Muscle layer of duodenum (tissue), 2 donors: ENCODE measurements around the gene SPOCK1.

ENCODE experiments used
- H3K27ac ChIP-seq: one replicate; pipeline ENCODE4 v1.7.0; 2013; ENCODE audit warnings: mild to moderate bottlenecking, low read length
- H3K27me3 ChIP-seq: one replicate; pipeline ENCODE4 v1.7.0; 2013; ENCODE audit warnings: low read depth, mild to moderate bottlenecking, control low read depth, low read length
- H3K36me3 ChIP-seq, 2 donors: one replicate each; pipeline ENCODE4 v1.7.0; 2013; ENCODE audit warnings: low read length in 2 of 2, control low read depth in 1 of 2, mild to moderate bottlenecking in 1 of 2; ENCODE audit not compliant: insufficient read depth in 2 of 2, control insufficient read depth in 1 of 2
- H3K4me1 ChIP-seq, 2 donors: one replicate each; pipeline ENCODE4 v1.7.0; 2013; ENCODE audit warnings: low read length in 2 of 2, mild to moderate bottlenecking in 2 of 2, control low read depth in 1 of 2, moderate library complexity in 1 of 2; ENCODE audit not compliant: insufficient read depth in 2 of 2, control insufficient read depth in 1 of 2
- H3K4me3 ChIP-seq, 2 donors: one replicate each; pipeline ENCODE4 v1.7.0; 2013; ENCODE audit warnings: low read length in 2 of 2, low read depth in 1 of 2, mild to moderate bottlenecking in 1 of 2
- H3K9me3 ChIP-seq, 2 donors: one replicate each; pipeline ENCODE4 v1.7.0; 2013; ENCODE audit warnings: low read length in 2 of 2, control low read depth in 1 of 2, mild to moderate bottlenecking in 1 of 2; ENCODE audit not compliant: control insufficient read depth in 1 of 2
- donor health status: healthy.

SPOCK1 gene

GRCh38 chr5:137096149-137097103 lies 402.7 kb downstream of the SPOCK1 start:
- H3K4me3 ChIP-seq: no peak overlapping the region
- no peaks in the 10 kb centered on the region for H3K4me1 ChIP-seq
- no peaks in the 10 kb centered on the region for H3K27me3 ChIP-seq
- H3K36me3 ChIP-seq: no peaks in the 10 kb centered on the region
- no peak overlapping the region for H3K27ac ChIP-seq
- H3K9me3 ChIP-seq: no peaks in the 10 kb centered on the region

GRCh38 chr5:137095597-137095996 lies 403.5 kb downstream of the SPOCK1 start:
- H3K36me3 ChIP-seq: no peaks in the 10 kb centered on the region
- H3K4me3 ChIP-seq: no peak overlapping the region
- H3K27ac ChIP-seq: no peak overlapping the region
- H3K27me3 ChIP-seq: no peaks in the 10 kb centered on the region
- H3K9me3 ChIP-seq: no peaks in the 10 kb centered on the region
- H3K4me1 ChIP-seq: peaks cover 0 to 6% of the 10 kb centered on the region in 2 donors

GRCh38 chr5:137092831-137093230 lies 406.3 kb downstream of the SPOCK1 start:
- Histone ChIP-seq H3K4me1 (peaks cover 0 to 6% of the 10 kb centered on the region in 2 donors), H3K9me3 (no peaks in the 10 kb centered on the region), H3K27ac (no peak overlapping the region), H3K4me3 (no peak overlapping the region), H3K27me3 (no peaks in the 10 kb centered on the region), H3K36me3 (no peaks in the 10 kb centered on the region)

GRCh38 chr5:137091472-137091871 lies 407.7 kb downstream of the SPOCK1 start:
- no peaks in the 10 kb centered on the region for H3K9me3 ChIP-seq
- peaks cover 0 to 6% of the 10 kb centered on the region in 2 donors for H3K4me1 ChIP-seq
- H3K36me3 ChIP-seq: no peaks in the 10 kb centered on the region
- no peak overlapping the region for H3K27ac ChIP-seq
- no peak overlapping the region for H3K4me3 ChIP-seq
- no peaks in the 10 kb centered on the region for H3K27me3 ChIP-seq

GRCh38 chr5:137090721-137091120 lies 408.4 kb downstream of the SPOCK1 start:
- H3K9me3 ChIP-seq: no peaks in the 10 kb centered on the region
- H3K4me1 ChIP-seq: peaks cover 0 to 6% of the 10 kb centered on the region in 2 donors
- no peaks in the 10 kb centered on the region for H3K36me3 ChIP-seq
- H3K27me3 ChIP-seq: no peaks in the 10 kb centered on the region
- H3K27ac ChIP-seq: no peak overlapping the region
- H3K4me3 ChIP-seq: no peak overlapping the region

GRCh38 chr5:137090151-137090550 lies 409.0 kb downstream of the SPOCK1 start:
- Histone ChIP-seq H3K4me3 (no peak overlapping the region), H3K4me1 (peaks cover 0 to 6% of the 10 kb centered on the region in 2 donors), H3K9me3 (no peaks in the 10 kb centered on the region), H3K27ac (no peak overlapping the region), H3K36me3 (no peaks in the 10 kb centered on the region), H3K27me3 (no peaks in the 10 kb centered on the region)

GRCh38 chr5:137088175-137088574 lies 411.0 kb downstream of the SPOCK1 start:
- Histone ChIP-seq H3K4me1 (peaks cover 0 to 11% of the 10 kb centered on the region in 2 donors), H3K27ac (no peak overlapping the region)

GRCh38 chr5:137086342-137086741 lies 412.8 kb downstream of the SPOCK1 start:
- H3K4me1 ChIP-seq: peaks cover 0 to 11% of the 10 kb centered on the region in 2 donors
- H3K27me3 ChIP-seq: no peaks in the 10 kb centered on the region
- no peak overlapping the region for H3K27ac ChIP-seq
- H3K9me3 ChIP-seq: no peaks in the 10 kb centered on the region
- no peaks in the 10 kb centered on the region for H3K36me3 ChIP-seq
- no peak overlapping the region for H3K4me3 ChIP-seq

More at GRCh38 chr5:137088175-137088574, 411.0 kb downstream of the SPOCK1 start:
- no peaks in the 10 kb centered on the region for H3K36me3 ChIP-seq
- H3K9me3 ChIP-seq: no peaks in the 10 kb centered on the region
- H3K27me3 ChIP-seq: no peaks in the 10 kb centered on the region
- no peak overlapping the region for H3K4me3 ChIP-seq

GRCh38 chr5:137085206-137085605 lies 413.9 kb downstream of the SPOCK1 start:
- H3K4me1 ChIP-seq: peaks cover 0 to 4% of the 10 kb centered on the region in 2 donors
- H3K36me3 ChIP-seq: no peaks in the 10 kb centered on the region
- H3K27ac ChIP-seq: no peak overlapping the region
- H3K9me3 ChIP-seq: no peaks in the 10 kb centered on the region
- H3K4me3 ChIP-seq: no peak overlapping the region
- H3K27me3 ChIP-seq: no peaks in the 10 kb centered on the region

GRCh38 chr5:137084016-137084415 lies 415.1 kb downstream of the SPOCK1 start:
- Histone ChIP-seq H3K27me3 (no peaks in the 10 kb centered on the region), H3K27ac (no peak overlapping the region), H3K4me3 (no peak overlapping the region), H3K9me3 (no peaks in the 10 kb centered on the region), H3K36me3 (no peaks in the 10 kb centered on the region), H3K4me1 (peaks cover 0 to 4% of the 10 kb centered on the region in 2 donors)

- no peaks in the 10 kb centered on the region for H3K36me3 ChIP-seq
- H3K4me1 ChIP-seq: peaks cover 0 to 4% of the 10 kb centered on the region in 2 donors
- no peak overlapping the region for H3K27ac ChIP-seq
- H3K9me3 ChIP-seq: no peaks in the 10 kb centered on the region
- H3K4me3 ChIP-seq: no peak overlapping the region
- H3K27me3 ChIP-seq: no peaks in the 10 kb centered on the region
Observed at GRCh38 chr5:137082951-137083350, 416.2 kb downstream of the SPOCK1 start.
